ENCODE measurements around the gene SEMA5B. TPM values are rescaled to one million over a fixed set of nuclear protein-coding genes. Genes with fewer than 3 reads are reported as not detected.

SEMA5B gene
- total RNA-seq, 1 experiment from 2014 or later: 1.0 TPM

DNA sequence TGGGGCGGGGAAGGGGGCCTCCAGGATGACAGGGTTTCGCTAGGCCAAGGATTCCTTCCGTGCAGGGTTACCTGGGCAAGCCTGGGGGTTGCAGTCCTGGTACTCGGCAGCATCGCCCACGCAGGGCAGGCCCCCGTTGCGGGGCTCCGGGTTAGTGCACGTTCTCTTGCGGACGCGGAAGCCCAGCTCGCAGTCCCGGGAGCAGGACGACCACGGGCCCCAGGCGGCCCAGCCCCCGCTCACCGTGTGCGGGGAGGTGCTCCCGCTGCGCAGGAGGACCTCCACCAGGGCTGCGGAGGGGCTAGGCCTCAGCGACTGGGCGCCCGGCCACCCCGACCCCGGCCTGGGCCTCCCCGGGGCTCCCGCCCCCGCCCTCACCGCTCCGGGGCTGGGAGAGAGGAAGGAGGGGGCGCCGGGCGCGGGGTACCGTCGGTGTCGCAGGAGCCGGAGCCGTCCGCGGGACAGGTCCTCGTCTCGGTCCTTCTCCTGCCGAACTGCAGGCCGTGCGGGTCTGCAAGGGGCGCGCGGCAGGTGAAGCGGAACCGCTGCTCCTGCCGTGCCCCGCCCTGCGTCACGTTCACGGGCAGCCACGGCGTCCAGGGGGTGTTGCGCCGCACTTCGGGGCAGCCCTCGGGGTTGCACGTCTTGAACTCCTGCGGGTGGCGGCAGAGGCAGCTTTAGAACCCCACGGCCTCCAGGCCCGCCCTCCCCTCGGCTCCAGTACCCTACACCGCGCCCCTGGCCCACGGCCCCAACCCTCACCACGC lies 114.6 kb downstream of the SEMA5B start:
- Mint-ChIP-seq H3K27me3 (ENCODE audit: insufficient read depth, unreplicated experiment) (no peaks in the 10 kb centered on the region), H3K27ac (ENCODE audit: unreplicated experiment) (no peak overlapping the region), H3K4me1 (ENCODE audit: low read depth, unreplicated experiment) (peaks cover 6% of the 10 kb centered on the region), H3K9me3 (ENCODE audit: unreplicated experiment) (no peaks in the 10 kb centered on the region), H3K36me3 (ENCODE audit: insufficient read depth, unreplicated experiment) (no peaks in the 10 kb centered on the region), H3K4me3 (ENCODE audit: unreplicated experiment) (no peak overlapping the region)
- Histone ChIP-seq H3K9me3 (no peaks in the 10 kb centered on the region), H3K4me1 (0 out of 2 replicates have a peak, but pooled peaks cover 5% of the 10 kb centered on the region), H3K36me3 (ENCODE audit: control insufficient read depth, insufficient read depth, low read length) (no peaks in the 10 kb centered on the region), H3K27me3 (replicated peaks; ENCODE audit: control insufficient read depth, insufficient read depth, low read length) (no peaks in the 10 kb centered on the region), H3K4me3 (ENCODE audit: low read depth, low read length) (no peak overlapping the region)
- intact Hi-C loops (cut with micrococcal nuclease; ENCODE audit: unreplicated experiment): no loop called here
- no TSS peak for BruUV-seq (replicated peaks)
- DNase-seq: no peak
- ChIA-PET POLR2A (no interaction called here), CTCF (no interaction called here)
- no peak for TF ChIP-seq CTCF (IDR thresholded peaks at IDR 0.05; ENCODE audit: insufficient read depth in 1 of 2, low read depth in 1 of 2, low read length in 1 of 2, severe bottlenecking in 1 of 2, unreplicated experiment in 1 of 2)

DNA sequence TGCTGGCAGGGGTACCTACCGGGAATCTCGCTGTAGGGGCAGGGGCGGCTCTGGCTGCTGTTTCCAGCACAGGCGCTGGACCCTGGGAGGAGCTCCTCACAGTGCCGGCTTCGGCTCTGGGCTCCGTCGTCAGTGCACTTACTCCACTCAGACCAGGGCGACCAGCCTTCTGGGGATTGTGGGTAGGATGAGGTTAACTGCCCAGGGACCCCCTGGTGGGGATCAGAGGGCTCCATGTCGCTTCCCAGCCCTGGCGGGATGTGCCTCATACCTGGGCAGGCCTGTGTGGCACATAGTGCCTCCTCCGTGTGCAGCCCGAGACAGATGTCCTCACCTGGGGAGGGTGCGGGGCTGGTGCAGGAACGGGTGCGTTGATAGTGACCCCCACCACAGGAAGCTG lies 115.7 kb downstream of the SEMA5B start:
- H3K4me1 ChIP-seq: no peaks in the 10 kb centered on the region
- H3K36me3 ChIP-seq (ENCODE audit: control insufficient read depth, insufficient read depth, low read length): no peaks in the 10 kb centered on the region
- no peaks in the 10 kb centered on the region for H3K9me3 ChIP-seq
- H3K27me3 ChIP-seq (replicated peaks; ENCODE audit: control insufficient read depth, insufficient read depth, low read length): no peaks in the 10 kb centered on the region
- Mint-ChIP-seq H3K36me3 (ENCODE audit: insufficient read depth, unreplicated experiment) (no peaks in the 10 kb centered on the region), H3K4me1 (ENCODE audit: low read depth, unreplicated experiment) (peaks cover under 1% of the 10 kb centered on the region), H3K4me3 (ENCODE audit: unreplicated experiment) (no peak overlapping the region), H3K27ac (ENCODE audit: unreplicated experiment) (no peak overlapping the region), H3K9me3 (ENCODE audit: unreplicated experiment) (no peaks in the 10 kb centered on the region), H3K27me3 (ENCODE audit: insufficient read depth, unreplicated experiment) (no peaks in the 10 kb centered on the region)
- CTCF ChIA-PET: no interaction called here
- intact Hi-C loops (cut with micrococcal nuclease; ENCODE audit: unreplicated experiment): no loop called here
- no peak for TF ChIP-seq CTCF (IDR thresholded peaks at IDR 0.05; ENCODE audit: insufficient read depth in 1 of 2, low read depth in 1 of 2, low read length in 1 of 2, severe bottlenecking in 1 of 2, unreplicated experiment in 1 of 2)
- no peak overlapping the region for H3K4me3 ChIP-seq (ENCODE audit: low read depth, low read length)
- BruUV-seq (replicated peaks): no TSS peak
- POLR2A ChIA-PET: no interaction called here
- DNase-seq: no peak

DNA sequence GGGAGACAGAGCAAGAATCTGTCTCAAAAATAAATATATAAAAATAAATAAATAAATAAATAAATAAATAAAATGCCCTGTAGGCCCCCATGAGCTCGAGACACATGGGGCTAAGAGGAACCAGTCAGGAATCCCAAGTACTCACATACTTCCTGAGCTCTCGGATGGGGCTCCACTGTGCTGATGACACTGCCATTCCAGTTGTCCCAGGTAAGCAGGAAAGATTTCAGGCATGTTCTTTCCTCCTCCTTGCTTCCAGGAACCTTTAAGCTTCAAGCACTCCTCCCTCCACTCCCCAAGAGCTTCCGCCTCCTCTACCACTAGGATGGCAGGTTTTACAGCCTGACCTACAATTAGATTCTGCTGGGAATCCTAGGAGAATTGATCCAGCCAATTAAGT lies 119.3 kb downstream of the SEMA5B start:
- intact Hi-C loops (cut with micrococcal nuclease; ENCODE audit: unreplicated experiment): no loop called here
- Histone ChIP-seq H3K36me3 (ENCODE audit: control insufficient read depth, insufficient read depth, low read length) (no peaks in the 10 kb centered on the region), H3K27me3 (replicated peaks; ENCODE audit: control insufficient read depth, insufficient read depth, low read length) (no peaks in the 10 kb centered on the region), H3K4me3 (ENCODE audit: low read depth, low read length) (no peak overlapping the region), H3K4me1 (no peaks in the 10 kb centered on the region), H3K9me3 (no peaks in the 10 kb centered on the region)
- POLR2A ChIA-PET: no interaction called here
- peaks cover 14% of the 10 kb centered on the region for H3K9me3 Mint-ChIP-seq (ENCODE audit: unreplicated experiment)
- no peak overlapping the region for H3K27ac Mint-ChIP-seq (ENCODE audit: unreplicated experiment)
- no peaks in the 10 kb centered on the region for H3K4me1 Mint-ChIP-seq (ENCODE audit: low read depth, unreplicated experiment)
- no peak for DNase-seq
- no peak for TF ChIP-seq CTCF (IDR thresholded peaks at IDR 0.05; ENCODE audit: insufficient read depth in 1 of 2, low read depth in 1 of 2, low read length in 1 of 2, severe bottlenecking in 1 of 2, unreplicated experiment in 1 of 2)
- CTCF ChIA-PET: no interaction called here
- H3K4me3 Mint-ChIP-seq (ENCODE audit: unreplicated experiment): no peak overlapping the region
- H3K36me3 Mint-ChIP-seq (ENCODE audit: insufficient read depth, unreplicated experiment): no peaks in the 10 kb centered on the region
- H3K27me3 Mint-ChIP-seq (ENCODE audit: insufficient read depth, unreplicated experiment): no peaks in the 10 kb centered on the region
- no TSS peak for BruUV-seq (replicated peaks)

Data from Caco-2 (cell line).